Hepatocyte (in vitro differentiated cells): ENCODE measurements around the gene KRTAP9-6. TPM values are rescaled to one million over a fixed set of nuclear protein-coding genes. Genes with fewer than 3 reads are reported as not detected.
"Not testable (repeated sequence)": the region's sequence is repeated elsewhere in the genome, so short reads cannot be mapped to it uniquely, and the experiment has no call there.

Source experiments
- DNase-seq: peaks from one replicate; pipeline ENCODE4 v3.0.0-alpha.2; 2016; ENCODE audit warnings: low spot score
- H2AFZ ChIP-seq: fragments of 200-600 bp; sonication (generic); 2 replicates; pipeline ENCODE4 v1.6.0; 2016; ENCODE audit warnings: antibody characterized with exemption, mild to moderate bottlenecking
- H3K27ac ChIP-seq: fragments of 200-600 bp; sonication (generic); 2 replicates; pipeline ENCODE4 v1.5.1; 2016; ENCODE audit warnings: mild to moderate bottlenecking
- H3K27me3 ChIP-seq: fragments of 200-600 bp; sonication (generic); 2 replicates; pipeline ENCODE4 v1.6.1; 2016
- H3K36me3 ChIP-seq: fragments of 200-600 bp; sonication (generic); replicated peaks from 2 replicates; pipeline ENCODE4 v1.5.1; 2016; ENCODE audit warnings: low read depth; ENCODE audit not compliant: insufficient read depth
- H3K4me1 ChIP-seq: fragments of 200-600 bp; sonication (generic); 2 replicates; pipeline ENCODE4 v1.5.1; 2016; ENCODE audit warnings: mild to moderate bottlenecking, moderate library complexity; ENCODE audit not compliant: insufficient read depth
- H3K4me2 ChIP-seq: fragments of 200-600 bp; sonication (generic); 2 replicates; pipeline ENCODE4 v1.6.0; 2016
- H3K4me3 ChIP-seq: fragments of 200-600 bp; sonication (generic); 2 replicates; pipeline ENCODE4 v1.5.1; 2016; ENCODE audit warnings: mild to moderate bottlenecking
- H3K79me2 ChIP-seq: fragments of 200-600 bp; sonication (generic); 2 replicates; pipeline ENCODE4 v1.6.0; 2017; ENCODE audit warnings: mild to moderate bottlenecking
- H3K9me2 ChIP-seq: fragments of 200-600 bp; sonication (generic); replicated peaks from 2 replicates; pipeline ENCODE4 v1.6.0; 2017; ENCODE audit warnings: mild to moderate bottlenecking; ENCODE audit not compliant: insufficient read depth
- H3K9me3 ChIP-seq: fragments of 200-600 bp; sonication (generic); 2 replicates; pipeline ENCODE4 v1.5.1; 2016; ENCODE audit warnings: low read depth, mild to moderate bottlenecking
- H4K20me1 ChIP-seq: fragments of 200-600 bp; sonication (generic); 2 replicates; pipeline ENCODE4 v1.6.0; 2016; ENCODE audit warnings: mild to moderate bottlenecking; ENCODE audit not compliant: insufficient read depth, poor library complexity, severe bottlenecking
- EZH2 ChIP-seq: fragments of 200-600 bp; sonication (generic); IDR thresholded peaks from 2 replicates; pipeline ENCODE4 v1.6.1; 2016; ENCODE audit warnings: antibody characterized with exemption, mild to moderate bottlenecking, borderline replicate concordance
- EZH2phosphoT487 ChIP-seq: fragments of 200-600 bp; sonication (generic); IDR thresholded peaks from one replicate; pipeline ENCODE4 v1.6.1; 2018; ENCODE audit warnings: antibody characterized with exemption, mild to moderate bottlenecking, low read depth, moderate library complexity; ENCODE audit not compliant: unreplicated experiment, severe bottlenecking
- WGBS: methylation state at CpG from one replicate; pipeline ENCODE4 v1.1.6; 2016; ENCODE audit warnings: low lambda C conversion rate; ENCODE audit errors: missing lambda C conversion rate; 5-methylcytosine and 5-hydroxymethylcytosine counted together
- polyA plus RNA-seq: library from polyadenylated mRNA; unstranded; fragments of >200 nt; fragmentation: Nextera tagmentation; extraction: Ambion mirVana; gene quantifications from 2 replicates; pipeline ENCODE4 v1.2.1, GENCODE V29; 2016
- total RNA-seq: library from RNA; depleted of rRNA; stranded (reverse); fragments of >200 nt; gene quantifications from 2 replicates; pipeline ENCODE4 v1.2.3, GENCODE V29; 2014
- TF ChIP-seq, protein P1 (sequence below): fragments of 200-600 bp; sonication (generic); IDR thresholded peaks from 2 replicates; pipeline ENCODE4 v1.5.1; 2016; ENCODE audit warnings: antibody characterized with exemption, mild to moderate bottlenecking; ENCODE audit not compliant: poor library complexity

Gene KRTAP9-6
- total and polyA plus RNA-seq, 2 experiments from 2014 or later = not detected

DNA sequence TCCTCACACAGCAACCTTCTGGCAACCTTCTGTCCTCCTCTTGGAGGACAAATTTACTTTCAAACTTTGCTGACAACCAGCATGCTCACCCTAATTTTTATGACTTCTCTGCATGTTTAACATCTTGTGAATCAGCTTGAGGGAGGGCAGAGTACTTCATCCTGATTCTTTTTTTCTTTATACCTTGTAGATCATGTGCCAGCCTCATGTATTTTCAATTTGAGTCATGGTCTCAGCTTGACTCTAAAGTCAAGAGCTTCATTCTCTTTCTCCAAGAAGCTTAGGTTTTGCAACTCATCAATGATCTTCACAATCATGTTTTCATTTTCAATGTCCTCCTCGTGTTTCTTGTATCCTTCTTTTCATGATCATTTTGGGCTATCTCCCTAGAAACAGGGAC, 6.7 kb downstream of the KRTAP9-6 start:
- Histone ChIP-seq H3K27ac (no peak overlapping the region), H3K79me2 (no peaks in the 10 kb centered on the region), H3K4me1 (no peaks in the 10 kb centered on the region), H3K4me3 (no peak overlapping the region), H3K27me3 (peaks cover 5% of the 10 kb centered on the region), H3K9me3 (no peaks in the 10 kb centered on the region), H2AFZ (no peak overlapping the region), H3K9me2 (no peaks in the 10 kb centered on the region), H4K20me1 (no peaks in the 10 kb centered on the region), H3K36me3 (no peaks in the 10 kb centered on the region), H3K4me2 (no peak overlapping the region)
- WGBS = no CpG with 5 or more reads among the region's 1 CpG
- TF ChIP-seq, protein P1, sequence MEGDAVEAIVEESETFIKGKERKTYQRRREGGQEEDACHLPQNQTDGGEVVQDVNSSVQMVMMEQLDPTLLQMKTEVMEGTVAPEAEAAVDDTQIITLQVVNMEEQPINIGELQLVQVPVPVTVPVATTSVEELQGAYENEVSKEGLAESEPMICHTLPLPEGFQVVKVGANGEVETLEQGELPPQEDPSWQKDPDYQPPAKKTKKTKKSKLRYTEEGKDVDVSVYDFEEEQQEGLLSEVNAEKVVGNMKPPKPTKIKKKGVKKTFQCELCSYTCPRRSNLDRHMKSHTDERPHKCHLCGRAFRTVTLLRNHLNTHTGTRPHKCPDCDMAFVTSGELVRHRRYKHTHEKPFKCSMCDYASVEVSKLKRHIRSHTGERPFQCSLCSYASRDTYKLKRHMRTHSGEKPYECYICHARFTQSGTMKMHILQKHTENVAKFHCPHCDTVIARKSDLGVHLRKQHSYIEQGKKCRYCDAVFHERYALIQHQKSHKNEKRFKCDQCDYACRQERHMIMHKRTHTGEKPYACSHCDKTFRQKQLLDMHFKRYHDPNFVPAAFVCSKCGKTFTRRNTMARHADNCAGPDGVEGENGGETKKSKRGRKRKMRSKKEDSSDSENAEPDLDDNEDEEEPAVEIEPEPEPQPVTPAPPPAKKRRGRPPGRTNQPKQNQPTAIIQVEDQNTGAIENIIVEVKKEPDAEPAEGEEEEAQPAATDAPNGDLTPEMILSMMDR = no peak
- TF ChIP-seq EZH2 (no peak), EZH2phosphoT487 (no peak)
- no peak for DNase-seq

DNA sequence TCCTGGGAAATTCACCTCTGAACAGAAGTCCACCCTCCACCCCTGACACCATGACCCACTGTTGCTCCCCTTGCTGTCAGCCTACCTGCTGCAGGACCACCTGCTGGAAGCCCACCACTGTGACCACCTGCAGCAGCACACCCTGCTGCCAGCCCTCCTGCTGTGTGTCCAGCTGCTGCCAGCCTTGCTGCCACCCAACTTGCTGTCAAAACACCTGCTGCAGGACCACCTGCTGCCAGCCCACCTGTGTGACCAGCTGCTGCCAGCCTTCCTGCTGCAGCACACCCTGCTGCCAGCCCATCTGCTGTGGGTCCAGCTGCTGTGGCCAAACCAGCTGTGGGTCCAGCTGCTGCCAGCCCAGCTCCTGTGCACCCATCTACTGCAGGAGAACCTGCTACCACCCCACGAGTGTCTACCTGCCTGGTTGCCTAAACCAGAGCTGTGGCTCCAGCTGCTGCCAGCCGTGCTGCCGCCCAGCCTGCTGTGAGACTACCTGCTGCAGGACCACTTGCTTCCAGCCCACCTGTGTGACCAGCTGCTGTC, 10.5 kb downstream of the KRTAP9-6 start, which contains the start of gene KRTAP9-7:
Gene KRTAP9-7 (plus strand): TSS at position 51 of the 543 bp plus-strand sequence. CDS start 0 bp downstream, at position 51.
- not testable (repeated sequence) for H3K9me3 ChIP-seq, H3K4me1 ChIP-seq, H3K27ac ChIP-seq, H3K27me3 ChIP-seq, H3K9me2 ChIP-seq, H3K36me3 ChIP-seq, H4K20me1 ChIP-seq, H3K79me2 ChIP-seq, H3K4me3 ChIP-seq, H2AFZ ChIP-seq, H3K4me2 ChIP-seq
- WGBS = 87% methylated on average over 3 of the region's 3 CpGs
- DNase-seq = peak; percentile 1

DNA sequence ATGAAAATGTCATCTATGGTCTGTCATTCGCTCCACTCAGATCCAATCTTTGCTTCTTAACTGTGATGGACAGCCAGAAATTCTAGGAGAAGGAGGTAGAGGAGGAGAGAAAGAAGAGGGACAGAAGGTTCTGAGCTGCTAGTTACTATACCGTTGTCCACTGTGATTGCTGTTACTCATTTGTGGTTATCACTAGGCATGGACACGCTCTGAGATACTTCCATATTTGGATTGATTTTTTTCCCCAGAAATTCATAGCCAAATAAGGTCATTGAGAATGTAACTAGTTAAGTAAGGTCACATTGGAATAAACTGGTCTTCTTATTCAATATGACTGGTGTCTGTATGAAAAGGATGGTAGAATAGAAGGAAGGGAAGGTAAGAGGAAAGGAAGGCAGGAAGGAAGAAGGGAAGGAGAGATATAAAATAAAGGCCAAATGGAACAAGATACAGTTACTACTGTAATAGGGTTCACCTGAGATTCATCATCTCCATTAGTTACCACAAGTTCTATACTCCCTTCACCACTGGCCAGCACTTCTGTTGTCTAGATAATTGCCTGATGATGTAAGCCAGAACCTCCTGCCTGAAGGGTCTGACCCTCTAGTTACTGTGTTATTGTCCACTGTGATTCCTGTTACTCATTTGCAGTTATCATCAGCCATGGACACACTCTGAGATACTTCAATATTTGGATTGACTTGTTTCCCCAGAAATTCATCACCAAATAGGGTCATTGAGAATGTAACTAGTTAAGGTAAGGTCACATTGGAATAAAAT, 13.2 kb downstream of the KRTAP9-6 start:
- no peaks in the 10 kb centered on the region for H3K9me3 ChIP-seq
- no peaks in the 10 kb centered on the region for H4K20me1 ChIP-seq
- no peaks in the 10 kb centered on the region for H3K79me2 ChIP-seq
- TF ChIP-seq EZH2 (no peak), EZH2phosphoT487 (no peak)
- TF ChIP-seq, protein P1 = no peak
- no peak overlapping the region for H3K4me3 ChIP-seq
- no peak overlapping the region for H3K27ac ChIP-seq
- no peaks in the 10 kb centered on the region for H3K36me3 ChIP-seq
- peak; percentile 1 for DNase-seq
- H3K27me3 ChIP-seq = peaks cover 7% of the 10 kb centered on the region
- H2AFZ ChIP-seq = no peak overlapping the region
- no peak overlapping the region for H3K4me2 ChIP-seq
- no peaks in the 10 kb centered on the region for H3K4me1 ChIP-seq
- 89% methylated on average over 3 of the region's 3 CpGs for WGBS
- no peaks in the 10 kb centered on the region for H3K9me2 ChIP-seq

DNA sequence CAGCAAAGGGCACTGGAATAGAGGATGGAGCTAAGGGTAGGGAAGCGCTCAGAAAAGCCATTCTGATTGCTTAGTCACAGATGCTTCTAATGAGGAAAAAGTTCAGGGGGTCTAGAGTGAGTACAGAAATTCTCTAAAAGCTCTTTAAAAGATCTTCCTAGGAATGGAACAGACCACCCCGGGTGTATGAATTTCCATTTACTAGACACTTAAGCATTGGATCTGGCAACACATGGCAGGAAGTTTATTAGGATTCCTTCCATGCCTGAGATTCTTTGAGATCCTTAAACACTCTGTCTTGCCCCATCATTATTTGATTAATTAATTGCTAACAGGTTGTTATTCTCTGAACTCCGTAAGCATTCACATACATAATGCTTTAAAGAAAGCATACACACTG, 18.9 kb downstream of the KRTAP9-6 start:
- TF ChIP-seq, protein P1 = no peak
- no peak overlapping the region for H3K4me2 ChIP-seq
- no peaks in the 10 kb centered on the region for H3K79me2 ChIP-seq
- H3K9me2 ChIP-seq = no peaks in the 10 kb centered on the region
- no peak overlapping the region for H3K4me3 ChIP-seq
- H3K4me1 ChIP-seq = no peaks in the 10 kb centered on the region
- no peaks in the 10 kb centered on the region for H3K36me3 ChIP-seq
- no peaks in the 10 kb centered on the region for H4K20me1 ChIP-seq
- H3K27ac ChIP-seq = no peak overlapping the region
- H3K27me3 ChIP-seq = no peaks in the 10 kb centered on the region
- no peaks in the 10 kb centered on the region for H3K9me3 ChIP-seq
- 36% methylated on average over 3 of the region's 3 CpGs for WGBS
- DNase-seq = peak; percentile 1
- no peak overlapping the region for H2AFZ ChIP-seq
